GM12878 (cell line): ENCODE measurements around the gene USP31. TPM values are rescaled to one million over a fixed set of nuclear protein-coding genes. Genes with fewer than 3 reads are reported as not detected.

Source experiments
- ATAC-seq: fragments of 200-7000 bp; cut with Tn5 transposase; 3 replicates; pipeline ENCODE4 v1.9.1; 2020; ENCODE audit warnings: mild to moderate bottlenecking, moderate library complexity
- BruUV-seq: library from RNA; stranded (reverse); fragments of 400-500 nt; replicated peaks from 2 replicates; lab custom pipeline; 2021; lab: Mats Ljungman, UMichigan
- CTCF ChIA-PET: fragments of 300-600 bp; sonication (Branson Sonifier 250); formaldehyde crosslinking; extraction: SDS; loops from one replicate; lab custom pipeline; 2021; ENCODE audit warnings: inconsistent platforms; lab: Yijun Ruan, JAX
- POLR2A ChIA-PET: fragments of 350-600 bp; formaldehyde crosslinking; extraction: SDS; loops from one replicate; lab custom pipeline; 2021; ENCODE audit warnings: inconsistent platforms; lab: Charles Lee
- RAD21 ChIA-PET: fragments of 300-600 bp; sonication (Branson Sonifier 250); formaldehyde crosslinking; loops from one replicate; lab custom pipeline; 2023; ENCODE audit warnings: antibody characterized with exemption; ENCODE audit not compliant: unreplicated experiment; lab: Charles Lee
- SMC1A ChIA-PET: fragments of 300-600 bp; sonication (Branson Sonifier 250); formaldehyde crosslinking; loops from one replicate; lab custom pipeline; 2023; ENCODE audit not compliant: unreplicated experiment, uncharacterized antibody; lab: Charles Lee
- DNase-seq: peaks from one replicate; pipeline ENCODE4 v3.0.0-alpha.2; 2011; ENCODE audit warnings: low read depth, low spot score
- FAIRE-seq: peaks from 3 replicates; lab custom pipeline; 2011; peaks lifted over from hg19 to GRCh38; lab: Jason Lieb, UNC
- H2AFZ ChIP-seq: 2 replicates; pipeline ENCODE4 v1.6.0; 2011; ENCODE audit warnings: low read depth, low read length, control low read depth; ENCODE audit not compliant: control insufficient read depth
- H3K27ac ChIP-seq: 2 replicates; pipeline ENCODE4 v1.5.1; 2011; ENCODE audit warnings: control low read depth; ENCODE audit not compliant: control insufficient read depth, insufficient read depth
- H3K27me3 ChIP-seq, 2 experiments: replicated peaks in 1 of 2; 2 replicates each; pipeline versions ENCODE4 v1.6.0 to v1.6.1; 2011; ENCODE audit warnings: low read length in 1 of 2; ENCODE audit not compliant: control insufficient read depth in 2 of 2, insufficient read depth in 2 of 2
- H3K36me3 ChIP-seq, 2 experiments: 2 replicates each; pipeline ENCODE4 v1.5.1; 2011; ENCODE audit warnings: low read length in 1 of 2; ENCODE audit not compliant: control insufficient read depth in 2 of 2, insufficient read depth in 2 of 2
- H3K4me1 ChIP-seq: 2 replicates; pipeline ENCODE4 v1.6.1; 2011; ENCODE audit warnings: mild to moderate bottlenecking, low read length, moderate library complexity, mixed read lengths; ENCODE audit not compliant: control insufficient read depth, insufficient read depth
- H3K4me2 ChIP-seq: 2 replicates; pipeline ENCODE4 v1.6.0; 2011; ENCODE audit warnings: control low read depth; ENCODE audit not compliant: control insufficient read depth, insufficient read depth
- H3K4me3 ChIP-seq: fragments of 200-600 bp; sonication (generic); 2 replicates; pipeline ENCODE4 v1.5.1; 2016
- H3K79me2 ChIP-seq: 2 replicates; pipeline ENCODE4 v1.6.0; 2011; ENCODE audit warnings: low read length; ENCODE audit not compliant: control insufficient read depth, insufficient read depth
- H3K9ac ChIP-seq: 2 replicates; pipeline ENCODE4 v1.8.0; 2011; ENCODE audit warnings: low read length, control low read depth, mixed read lengths; ENCODE audit not compliant: control insufficient read depth, insufficient read depth
- H3K9me3 ChIP-seq: replicated peaks from 3 replicates; pipeline ENCODE4 v1.5.1; 2011; ENCODE audit warnings: mild to moderate bottlenecking, low read length; ENCODE audit not compliant: control insufficient read depth, insufficient read depth
- H4K20me1 ChIP-seq: 2 replicates; pipeline ENCODE4 v1.6.0; 2011; ENCODE audit not compliant: control insufficient read depth, insufficient read depth
- ATF7 ChIP-seq: fragments of 450-650 bp; IDR thresholded peaks from 2 replicates; pipeline ENCODE4 v1.6.1; 2016; ENCODE audit warnings: low read depth, mild to moderate bottlenecking
- CEBPB ChIP-seq, 2 experiments: fragments of 150-350 bp in 1 of 2; IDR thresholded peaks; 2 replicates each; pipeline ENCODE4 v1.6.1; 2012 to 2014; ENCODE audit warnings: low read depth in 2 of 2, low read length in 2 of 2, borderline replicate concordance in 1 of 2, inconsistent platforms in 1 of 2
- DPF2 ChIP-seq: fragments of 450-650 bp; IDR thresholded peaks from 2 replicates; pipeline ENCODE4 v1.6.1; 2017; ENCODE audit warnings: mild to moderate bottlenecking
- KLF5 ChIP-seq: fragments of 450-650 bp; IDR thresholded peaks from 2 replicates; pipeline ENCODE4 v1.6.1; 2014; ENCODE audit warnings: mild to moderate bottlenecking; ENCODE audit not compliant: partially characterized antibody
- MYB ChIP-seq: fragments of 150-350 bp; IDR thresholded peaks from 2 replicates; pipeline ENCODE4 v1.6.1; 2014; ENCODE audit warnings: mild to moderate bottlenecking, low read depth, low read length, borderline replicate concordance
- NFYA ChIP-seq: IDR thresholded peaks from 2 replicates; pipeline ENCODE4 v1.6.1; 2011; ENCODE audit warnings: low read depth, mild to moderate bottlenecking, low read length, improper control_type of control experiment, borderline replicate concordance
- NR2F1 ChIP-seq: fragments of 450-650 bp; conservative IDR thresholded peaks from 2 replicates; pipeline ENCODE4 v1.6.1; 2017; ENCODE audit warnings: mild to moderate bottlenecking
- NRF1 ChIP-seq: conservative IDR thresholded peaks from 2 replicates; pipeline ENCODE4 v1.6.1; 2011; ENCODE audit warnings: mild to moderate bottlenecking, low read depth, low read length, improper control_type of control experiment
- POLR2A ChIP-seq: IDR thresholded peaks from 2 replicates; pipeline ENCODE4 v1.6.1; 2011; ENCODE audit warnings: low read depth, mild to moderate bottlenecking, low read length
- SMARCA5 ChIP-seq: fragments of 450-650 bp; IDR thresholded peaks from 2 replicates; pipeline ENCODE4 v1.6.1; 2017; ENCODE audit warnings: mild to moderate bottlenecking
- SPI1 ChIP-seq: IDR thresholded peaks from 2 replicates; pipeline ENCODE4 v1.6.1; 2011; ENCODE audit warnings: low read depth, mild to moderate bottlenecking, low read length, moderate library complexity, borderline replicate concordance; ENCODE audit not compliant: insufficient read depth
- SRF ChIP-seq, 2 experiments: IDR thresholded peaks; 2 replicates each; pipeline ENCODE4 v1.6.1; 2011; ENCODE audit warnings: low read depth in 2 of 2, low read length in 2 of 2, mild to moderate bottlenecking in 1 of 2, moderate library complexity in 1 of 2
- TBL1XR1 ChIP-seq: IDR thresholded peaks from 2 replicates; pipeline ENCODE4 v1.6.1; 2012; ENCODE audit warnings: low read depth, low read length, improper control_type of control experiment
- WGBS: methylation state at CpG from one replicate; pipeline ENCODE4 v1.1.6; 2016; ENCODE audit warnings: low lambda C conversion rate; ENCODE audit not compliant: insufficient replicate concordance, insufficient coverage; ENCODE audit errors: missing lambda C conversion rate; 5-methylcytosine and 5-hydroxymethylcytosine counted together
- in situ Hi-C: fragments of 300-500 bp; cut with MboI; formaldehyde crosslinking; loops from 9 replicates; pipeline ENCODE4 v1.14.3; 2018; ENCODE audit warnings: mixed read lengths
- intact Hi-C: fragments of 100-400 bp; cut with micrococcal nuclease; formaldehyde crosslinking; loops from one replicate; pipeline ENCODE4 v1.14.2; 2022; ENCODE audit not compliant: unreplicated experiment
- polyA plus RNA-seq, 11 experiments: library from polyadenylated mRNA; depleted of rRNA in 4 of 11; unstranded in 6 of 11; stranded (reverse) in 5 of 11; fragments of >200 nt; fragmentation: Nextera tagmentation in 4 of 11; fragmentation: Illumina TruSeq in 1 of 11; extraction: Ambion mirVana in 4 of 11; extraction: Trizol in 1 of 11; gene quantifications; 1 replicate in 1 of 11; 2 replicates in 10 of 11; pipeline versions ENCODE4 v1.2.1 to v1.2.3, GENCODE V29; 2011 to 2016; ENCODE audit warnings: inconsistent platforms in 2 of 11, missing spikeins in 2 of 11, low read depth in 1 of 11
- total RNA-seq, 4 experiments: library from RNA; depleted of rRNA in 3 of 4; stranded (reverse); fragments of >200 nt in 3 of 4; fragmentation: Illumina TruSeq in 1 of 4; extraction: Trizol in 1 of 4; gene quantifications; 2 replicates each; pipeline versions ENCODE4 v1.2.1 to v1.2.3, GENCODE V29; 2013 to 2021
- TF ChIP-seq, protein P1 (sequence below): fragments of 450-650 bp; IDR thresholded peaks from 2 replicates; pipeline ENCODE4 v1.6.1; 2017; ENCODE audit warnings: mild to moderate bottlenecking
- TF ChIP-seq, protein P2 (sequence below): fragments of 450-650 bp; IDR thresholded peaks from 2 replicates; pipeline ENCODE4 v1.6.1; 2017; ENCODE audit warnings: borderline replicate concordance
- TF ChIP-seq, protein P3 (sequence below): fragments of 150-350 bp; IDR thresholded peaks from 2 replicates; pipeline ENCODE4 v1.6.1; 2016; ENCODE audit warnings: low read depth, low read length
- TF ChIP-seq, protein P4 (sequence below): IDR thresholded peaks from 2 replicates; pipeline ENCODE4 v1.6.1; 2011; ENCODE audit warnings: low read depth, low read length, improper control_type of control experiment, borderline replicate concordance

The USP31 gene
- total and polyA plus RNA-seq, 10 of the 15 experiments (the other 5 are each of a cell fraction or from before 2014, with no cell fraction given) = 0.87 to 6.5 (median 3.2) TPM

DNA sequence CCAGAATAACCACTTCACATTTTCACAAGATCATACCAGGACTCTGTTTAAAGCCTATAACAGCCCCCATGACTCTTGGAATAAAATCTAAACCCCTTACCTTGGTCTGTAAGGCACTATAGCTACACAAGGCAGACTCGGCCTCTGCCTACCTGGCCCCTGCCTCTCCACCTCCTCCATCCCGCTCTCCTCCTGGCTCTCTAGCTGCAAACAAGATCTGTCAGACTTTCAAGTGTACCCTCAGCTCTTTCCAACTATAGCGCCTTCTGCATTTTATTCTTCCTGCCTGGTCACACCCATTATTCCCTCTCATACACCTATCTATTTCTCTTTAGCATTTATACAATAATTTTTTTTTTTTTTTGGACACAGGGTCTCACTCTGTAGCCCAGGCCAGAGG is 8.2 kb downstream of the USP31 start (continued):
- TF ChIP-seq, protein P1, sequence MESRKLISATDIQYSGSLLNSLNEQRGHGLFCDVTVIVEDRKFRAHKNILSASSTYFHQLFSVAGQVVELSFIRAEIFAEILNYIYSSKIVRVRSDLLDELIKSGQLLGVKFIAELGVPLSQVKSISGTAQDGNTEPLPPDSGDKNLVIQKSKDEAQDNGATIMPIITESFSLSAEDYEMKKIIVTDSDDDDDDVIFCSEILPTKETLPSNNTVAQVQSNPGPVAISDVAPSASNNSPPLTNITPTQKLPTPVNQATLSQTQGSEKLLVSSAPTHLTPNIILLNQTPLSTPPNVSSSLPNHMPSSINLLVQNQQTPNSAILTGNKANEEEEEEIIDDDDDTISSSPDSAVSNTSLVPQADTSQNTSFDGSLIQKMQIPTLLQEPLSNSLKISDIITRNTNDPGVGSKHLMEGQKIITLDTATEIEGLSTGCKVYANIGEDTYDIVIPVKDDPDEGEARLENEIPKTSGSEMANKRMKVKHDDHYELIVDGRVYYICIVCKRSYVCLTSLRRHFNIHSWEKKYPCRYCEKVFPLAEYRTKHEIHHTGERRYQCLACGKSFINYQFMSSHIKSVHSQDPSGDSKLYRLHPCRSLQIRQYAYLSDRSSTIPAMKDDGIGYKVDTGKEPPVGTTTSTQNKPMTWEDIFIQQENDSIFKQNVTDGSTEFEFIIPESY = no peak
- no peak for TF ChIP-seq MYB
- TF ChIP-seq TBL1XR1 = no peak
- TF ChIP-seq, protein P2, sequence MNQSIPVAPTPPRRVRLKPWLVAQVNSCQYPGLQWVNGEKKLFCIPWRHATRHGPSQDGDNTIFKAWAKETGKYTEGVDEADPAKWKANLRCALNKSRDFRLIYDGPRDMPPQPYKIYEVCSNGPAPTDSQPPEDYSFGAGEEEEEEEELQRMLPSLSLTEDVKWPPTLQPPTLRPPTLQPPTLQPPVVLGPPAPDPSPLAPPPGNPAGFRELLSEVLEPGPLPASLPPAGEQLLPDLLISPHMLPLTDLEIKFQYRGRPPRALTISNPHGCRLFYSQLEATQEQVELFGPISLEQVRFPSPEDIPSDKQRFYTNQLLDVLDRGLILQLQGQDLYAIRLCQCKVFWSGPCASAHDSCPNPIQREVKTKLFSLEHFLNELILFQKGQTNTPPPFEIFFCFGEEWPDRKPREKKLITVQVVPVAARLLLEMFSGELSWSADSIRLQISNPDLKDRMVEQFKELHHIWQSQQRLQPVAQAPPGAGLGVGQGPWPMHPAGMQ = no peak
- no peak for TF ChIP-seq NR2F1
- no peak for TF ChIP-seq KLF5
- TF ChIP-seq SPI1 = no peak

DNA sequence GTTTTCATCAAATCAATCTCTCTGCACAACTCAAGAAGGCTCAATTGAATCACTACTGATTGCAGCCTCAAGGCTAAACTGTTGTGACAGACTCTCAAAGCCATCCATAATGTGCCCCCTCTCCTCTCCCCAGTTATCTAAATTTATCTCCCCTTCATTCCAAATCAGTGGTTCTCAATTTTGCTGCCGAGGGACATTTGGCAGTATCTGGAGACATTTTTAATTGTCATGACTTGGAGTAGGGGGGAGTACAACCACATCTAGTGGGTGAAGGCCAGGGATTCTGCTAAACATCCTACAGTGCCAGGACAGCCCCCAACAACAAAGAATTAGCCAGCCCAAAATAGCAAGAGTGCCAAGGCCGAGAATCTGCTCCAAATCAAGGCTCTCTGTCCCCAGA is 9.1 kb downstream of the USP31 start:
- CTCF ChIA-PET = no interaction called here
- Histone ChIP-seq H3K36me3 (no peaks in the 10 kb centered on the region), H3K79me2 (peaks cover 2% of the 10 kb centered on the region), H3K9me3 (peaks cover 3% of the 10 kb centered on the region; the same call in 2 of the 3 replicates), H2AFZ (no peak overlapping the region), H3K27ac (no peak overlapping the region), H3K27me3 (no peaks in the 10 kb centered on the region), H3K4me3 (no peak overlapping the region), H4K20me1 (no peaks in the 10 kb centered on the region), H3K4me1 (no peaks in the 10 kb centered on the region), H3K9ac (no peak overlapping the region), H3K4me2 (no peak overlapping the region)
- in situ Hi-C loops = no loop called here
- DNase-seq = no peak
- FAIRE-seq = no peak
- SMC1A ChIA-PET = no interaction called here
- POLR2A ChIA-PET = no interaction called here
- intact Hi-C loops = no loop called here
- ATAC-seq = no peak
- BruUV-seq = no TSS peak
- whole genome bisulfite sequencing = 96% methylated on average over 2 of the region's 2 CpGs
- RAD21 ChIA-PET = no interaction called here
- TF ChIP-seq CEBPB (IDR thresholded peaks at IDR 0.05; ENCODE audit: borderline replicate concordance in 1 of 2, low read depth in 2 of 2, low read length in 2 of 2) = no peak
- TF ChIP-seq ATF7 = no peak
- TF ChIP-seq NRF1 = no peak
- no peak for TF ChIP-seq SMARCA5
- TF ChIP-seq, protein P3, sequence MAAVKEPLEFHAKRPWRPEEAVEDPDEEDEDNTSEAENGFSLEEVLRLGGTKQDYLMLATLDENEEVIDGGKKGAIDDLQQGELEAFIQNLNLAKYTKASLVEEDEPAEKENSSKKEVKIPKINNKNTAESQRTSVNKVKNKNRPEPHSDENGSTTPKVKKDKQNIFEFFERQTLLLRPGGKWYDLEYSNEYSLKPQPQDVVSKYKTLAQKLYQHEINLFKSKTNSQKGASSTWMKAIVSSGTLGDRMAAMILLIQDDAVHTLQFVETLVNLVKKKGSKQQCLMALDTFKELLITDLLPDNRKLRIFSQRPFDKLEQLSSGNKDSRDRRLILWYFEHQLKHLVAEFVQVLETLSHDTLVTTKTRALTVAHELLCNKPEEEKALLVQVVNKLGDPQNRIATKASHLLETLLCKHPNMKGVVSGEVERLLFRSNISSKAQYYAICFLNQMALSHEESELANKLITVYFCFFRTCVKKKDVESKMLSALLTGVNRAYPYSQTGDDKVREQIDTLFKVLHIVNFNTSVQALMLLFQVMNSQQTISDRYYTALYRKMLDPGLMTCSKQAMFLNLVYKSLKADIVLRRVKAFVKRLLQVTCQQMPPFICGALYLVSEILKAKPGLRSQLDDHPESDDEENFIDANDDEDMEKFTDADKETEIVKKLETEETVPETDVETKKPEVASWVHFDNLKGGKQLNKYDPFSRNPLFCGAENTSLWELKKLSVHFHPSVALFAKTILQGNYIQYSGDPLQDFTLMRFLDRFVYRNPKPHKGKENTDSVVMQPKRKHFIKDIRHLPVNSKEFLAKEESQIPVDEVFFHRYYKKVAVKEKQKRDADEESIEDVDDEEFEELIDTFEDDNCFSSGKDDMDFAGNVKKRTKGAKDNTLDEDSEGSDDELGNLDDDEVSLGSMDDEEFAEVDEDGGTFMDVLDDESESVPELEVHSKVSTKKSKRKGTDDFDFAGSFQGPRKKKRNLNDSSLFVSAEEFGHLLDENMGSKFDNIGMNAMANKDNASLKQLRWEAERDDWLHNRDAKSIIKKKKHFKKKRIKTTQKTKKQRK = no peak
- TF ChIP-seq NFYA = no peak
- TF ChIP-seq, protein P4, sequence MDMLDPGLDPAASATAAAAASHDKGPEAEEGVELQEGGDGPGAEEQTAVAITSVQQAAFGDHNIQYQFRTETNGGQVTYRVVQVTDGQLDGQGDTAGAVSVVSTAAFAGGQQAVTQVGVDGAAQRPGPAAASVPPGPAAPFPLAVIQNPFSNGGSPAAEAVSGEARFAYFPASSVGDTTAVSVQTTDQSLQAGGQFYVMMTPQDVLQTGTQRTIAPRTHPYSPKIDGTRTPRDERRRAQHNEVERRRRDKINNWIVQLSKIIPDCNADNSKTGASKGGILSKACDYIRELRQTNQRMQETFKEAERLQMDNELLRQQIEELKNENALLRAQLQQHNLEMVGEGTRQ = no peak
- no peak for TF ChIP-seq DPF2
- TF ChIP-seq SRF (IDR thresholded peaks at IDR 0.05; ENCODE audit: low read depth in 2 of 2, low read length in 2 of 2) = no peak
- TF ChIP-seq POLR2A = no peak
